HG03460 (cell line): ENCODE data around the gene TNS3.
"Not testable (repeated sequence)": the region's sequence is repeated elsewhere in the genome, so short reads cannot be mapped to it uniquely, and the experiment has no call there.

Source experiments
- ATAC-seq: cut with Tn5 transposase; IDR thresholded peaks from one replicate; pipeline ENCODE4 v1.9.1; 2021; ENCODE audit not compliant: unreplicated experiment

Gene TNS3

GRCh38 chr7:47603514-47604255 lies 21.8 kb upstream of the TNS3 start:
- ATAC-seq: not testable (repeated sequence)

- no peak for ATAC-seq
Measured at GRCh38 chr7:47602272-47603004, 20.5 kb upstream of the TNS3 start.

GRCh38 chr7:47601881-47602249 lies 20.0 kb upstream of the TNS3 start:
- ATAC-seq: no peak

- no peak for ATAC-seq
Measured at GRCh38 chr7:47601119-47601880, 19.4 kb upstream of the TNS3 start.

GRCh38 chr7:47600199-47601118 lies 18.5 kb upstream of the TNS3 start:
- ATAC-seq: no peak

GRCh38 chr7:47597379-47597778 lies 15.5 kb upstream of the TNS3 start:
- ATAC-seq: no peak

GRCh38 chr7:47596502-47597202 lies 14.7 kb upstream of the TNS3 start:
- no peak for ATAC-seq

GRCh38 chr7:47594406-47594805 lies 12.5 kb upstream of the TNS3 start:
- ATAC-seq: no peak

- ATAC-seq: no peak
Measured at GRCh38 chr7:47591655-47592572, 10.0 kb upstream of the TNS3 start.

GRCh38 chr7:47591089-47591654 lies 9.3 kb upstream of the TNS3 start:
- ATAC-seq: no peak

GRCh38 chr7:47590215-47590614 lies 8.3 kb upstream of the TNS3 start:
- ATAC-seq: not testable (repeated sequence)

GRCh38 chr7:47588704-47589225 lies 6.9 kb upstream of the TNS3 start:
- no peak for ATAC-seq

- ATAC-seq: no peak
Measured at GRCh38 chr7:47587976-47588375, 6.1 kb upstream of the TNS3 start.

- ATAC-seq: no peak
Measured at GRCh38 chr7:47587351-47587750, 5.4 kb upstream of the TNS3 start.

GRCh38 chr7:47586925-47587324 lies 5.0 kb upstream of the TNS3 start:
- ATAC-seq: no peak

- ATAC-seq: not testable (repeated sequence)
Measured at GRCh38 chr7:47586161-47586670, 4.3 kb upstream of the TNS3 start.

GRCh38 chr7:47584536-47584895 lies 2.6 kb upstream of the TNS3 start:
- no peak for ATAC-seq
